Esophagus muscularis mucosa (tissue), 4 donors: ENCODE results near the gene NT5E.

Source experiments
- EP300 ChIP-seq: sonication (generic); formaldehyde crosslinking; IDR thresholded peaks from one replicate; pipeline ENCODE4 v1.6.1; 2017; ENCODE audit warnings: antibody characterized with exemption
- POLR2AphosphoS5 ChIP-seq, 2 donors: sonication (generic); formaldehyde crosslinking; IDR thresholded peaks; one replicate each; pipeline ENCODE4 v1.6.1; 2017; ENCODE audit warnings: antibody characterized with exemption in 2 of 2
- TF ChIP-seq, protein P1 (sequence below), 3 experiments: fragments of 200-600 bp in 2 of 3; fragments of 450-650 bp in 1 of 3; sonication (generic) in 2 of 3; IDR thresholded peaks; one replicate each; pipeline ENCODE4 v1.5.1; 2017 to 2019; ENCODE audit warnings: antibody characterized with exemption in 3 of 3, mild to moderate bottlenecking in 2 of 3, moderate library complexity in 1 of 3

DNA sequence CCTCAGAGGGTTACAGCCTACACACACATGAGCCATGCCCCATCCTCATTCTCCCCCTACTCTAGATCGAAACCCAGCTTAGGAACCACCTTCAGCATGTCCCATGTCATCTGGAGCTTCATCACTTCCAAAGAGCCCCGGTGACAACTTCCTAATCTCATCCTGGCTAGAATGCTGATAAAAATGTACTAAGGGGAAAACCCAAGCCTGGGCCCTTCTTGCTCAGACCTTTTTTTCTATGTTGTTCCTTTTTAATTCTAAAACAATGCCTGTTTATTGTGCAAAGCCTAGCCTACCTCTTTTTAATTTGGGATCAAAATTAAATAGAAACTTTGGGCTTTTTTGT is 44.1 kb upstream of the NT5E start:
- TF ChIP-seq, protein P1, sequence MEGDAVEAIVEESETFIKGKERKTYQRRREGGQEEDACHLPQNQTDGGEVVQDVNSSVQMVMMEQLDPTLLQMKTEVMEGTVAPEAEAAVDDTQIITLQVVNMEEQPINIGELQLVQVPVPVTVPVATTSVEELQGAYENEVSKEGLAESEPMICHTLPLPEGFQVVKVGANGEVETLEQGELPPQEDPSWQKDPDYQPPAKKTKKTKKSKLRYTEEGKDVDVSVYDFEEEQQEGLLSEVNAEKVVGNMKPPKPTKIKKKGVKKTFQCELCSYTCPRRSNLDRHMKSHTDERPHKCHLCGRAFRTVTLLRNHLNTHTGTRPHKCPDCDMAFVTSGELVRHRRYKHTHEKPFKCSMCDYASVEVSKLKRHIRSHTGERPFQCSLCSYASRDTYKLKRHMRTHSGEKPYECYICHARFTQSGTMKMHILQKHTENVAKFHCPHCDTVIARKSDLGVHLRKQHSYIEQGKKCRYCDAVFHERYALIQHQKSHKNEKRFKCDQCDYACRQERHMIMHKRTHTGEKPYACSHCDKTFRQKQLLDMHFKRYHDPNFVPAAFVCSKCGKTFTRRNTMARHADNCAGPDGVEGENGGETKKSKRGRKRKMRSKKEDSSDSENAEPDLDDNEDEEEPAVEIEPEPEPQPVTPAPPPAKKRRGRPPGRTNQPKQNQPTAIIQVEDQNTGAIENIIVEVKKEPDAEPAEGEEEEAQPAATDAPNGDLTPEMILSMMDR (IDR thresholded peaks at IDR 0.05) = no peak
- TF ChIP-seq EP300 = no peak
- no peak for TF ChIP-seq POLR2AphosphoS5 (IDR thresholded peaks at IDR 0.05)
